HepG2 (cell line): ENCODE results near the gene NRSN2. TPM values are rescaled to one million over a fixed set of nuclear protein-coding genes. Genes with fewer than 3 reads are reported as not detected.

Source experiments
- CEBPB ChIP-seq: IDR thresholded peaks from 2 replicates; pipeline ENCODE4 v1.6.1; 2011; ENCODE audit warnings: low read depth, low read length, improper control_type of control experiment, borderline replicate concordance
- KDM5B ChIP-seq: sonication (generic); formaldehyde crosslinking; IDR thresholded peaks from 2 replicates; pipeline ENCODE4 v1.4.0; 2020; ENCODE audit warnings: missing genetic modification reagents, mild to moderate bottlenecking, borderline replicate concordance
- MED1 ChIP-seq: sonication (generic); formaldehyde crosslinking; IDR thresholded peaks from 2 replicates; pipeline ENCODE4 v1.4.0; 2020; ENCODE audit warnings: missing genetic modification reagents
- PAF1 ChIP-seq: IDR thresholded peaks from 2 replicates; pipeline ENCODE4 v1.6.1; 2016; ENCODE audit warnings: missing genetic modification reagents, missing compliant biosample characterization
- TGIF2 ChIP-seq: IDR thresholded peaks from 2 replicates; pipeline ENCODE4 v1.6.1; 2016; ENCODE audit warnings: control low read depth, missing compliant biosample characterization
- U2AF1 ChIP-seq: fragments of 200-400 bp; formaldehyde crosslinking; optimal IDR thresholded peaks from 2 replicates; pipeline ENCODE3; 2017; ENCODE audit warnings: mild to moderate bottlenecking, low read depth, low read length
- ZNF577 ChIP-seq: sonication (generic); formaldehyde crosslinking; IDR thresholded peaks from 2 replicates; pipeline ENCODE4 v1.4.0; 2020; ENCODE audit warnings: mild to moderate bottlenecking, low read depth, missing genetic modification reagents, borderline replicate concordance
- ZNF891 ChIP-seq: sonication (generic); formaldehyde crosslinking; IDR thresholded peaks from 2 replicates; pipeline ENCODE4 v1.5.0; 2020; ENCODE audit warnings: mild to moderate bottlenecking, missing genetic modification reagents
- polyA plus RNA-seq, 8 experiments: library from polyadenylated mRNA; depleted of rRNA in 3 of 8; stranded (reverse) in 7 of 8; unstranded in 1 of 8; fragments of >200 nt; fragmentation: Illumina TruSeq in 4 of 8; extraction: Trizol in 4 of 8; gene quantifications; 2 replicates each; pipeline versions ENCODE4 v1.2.1 to v1.2.3, GENCODE V29; 2011 to 2016; ENCODE audit warnings: low read depth in 4 of 8, missing spikeins in 1 of 8, mixed read lengths in 1 of 8; ENCODE audit not compliant: insufficient read depth in 1 of 8
- total RNA-seq, 5 experiments: library from RNA; depleted of rRNA; stranded (reverse); fragments of >200 nt; fragmentation: Illumina TruSeq; extraction: Trizol; gene quantifications; 2 replicates each; pipeline ENCODE4 v1.2.3, GENCODE V29; 2016; ENCODE audit warnings: low read depth in 1 of 5
- TF ChIP-seq, protein P1 (sequence below), 2 experiments: fragments of 450-650 bp in 1 of 2; sonication (generic) in 1 of 2; formaldehyde crosslinking in 1 of 2; IDR thresholded peaks; 2 replicates each; pipeline versions ENCODE4 v1.6.1 to v1.8.0; 2016 to 2022; ENCODE audit warnings: antibody characterized with exemption in 1 of 2, mild to moderate bottlenecking in 1 of 2, missing genetic modification reagents in 1 of 2
- TF ChIP-seq, protein P2 (sequence below): IDR thresholded peaks from 2 replicates; pipeline ENCODE4 v1.6.1; 2012; ENCODE audit warnings: inconsistent platforms
- TF ChIP-seq, protein P3 (sequence below): sonication (generic); formaldehyde crosslinking; IDR thresholded peaks from 2 replicates; pipeline ENCODE4 v1.4.0; 2020; ENCODE audit warnings: missing genetic modification reagents
- TF ChIP-seq, protein P4 (sequence below): sonication (generic); formaldehyde crosslinking; IDR thresholded peaks from 2 replicates; pipeline ENCODE4 v1.5.0; 2020; ENCODE audit warnings: missing genetic modification reagents, mild to moderate bottlenecking, borderline replicate concordance
- TF ChIP-seq, protein P5 (sequence below): sonication (generic); formaldehyde crosslinking; IDR thresholded peaks from 2 replicates; pipeline ENCODE4 v1.4.0; 2020; ENCODE audit warnings: missing genetic modification reagents, mild to moderate bottlenecking, borderline replicate concordance

NRSN2 gene
- total and polyA plus RNA-seq, 2 of the 13 experiments (the other 11 are each of a cell fraction or from before 2014, with no cell fraction given): 32.3 to 49.4 TPM

DNA sequence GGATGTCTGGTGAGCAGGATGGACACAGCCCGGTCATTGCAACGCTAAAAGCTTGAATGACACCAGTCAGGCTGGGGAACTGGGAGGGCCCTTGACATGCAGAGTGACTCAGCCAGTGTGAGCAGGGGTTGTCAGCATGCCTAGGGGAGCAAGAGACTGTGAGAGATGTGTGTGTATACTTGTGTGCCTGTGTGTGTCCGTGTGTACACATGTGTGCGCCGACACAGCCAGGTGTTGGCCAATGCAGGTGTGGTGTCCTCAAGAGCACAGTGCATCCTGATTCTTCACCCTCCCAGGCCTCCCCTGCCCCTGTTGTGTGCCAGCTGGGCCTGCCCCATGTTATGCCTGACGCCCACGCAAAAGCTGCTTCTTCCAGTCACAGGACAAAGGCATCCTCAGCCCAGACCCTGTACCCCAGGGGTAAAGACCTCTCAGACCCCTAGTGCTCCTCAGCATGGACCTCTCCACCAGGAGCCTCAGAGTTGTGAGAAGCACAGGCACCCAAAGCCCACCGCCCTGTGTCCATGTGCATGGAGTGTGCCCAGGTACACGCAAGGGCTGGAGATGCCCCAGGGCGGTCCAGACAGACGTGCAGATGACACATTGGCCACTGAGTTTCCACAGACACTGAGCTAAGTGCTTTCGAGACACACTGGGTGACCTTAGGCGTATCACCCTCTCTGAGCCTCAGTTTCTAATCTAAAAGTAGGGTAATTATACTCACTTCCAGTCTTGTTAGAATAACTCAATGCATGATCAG, 16.6 kb downstream of the NRSN2 start (continued):
- TF ChIP-seq, protein P1, sequence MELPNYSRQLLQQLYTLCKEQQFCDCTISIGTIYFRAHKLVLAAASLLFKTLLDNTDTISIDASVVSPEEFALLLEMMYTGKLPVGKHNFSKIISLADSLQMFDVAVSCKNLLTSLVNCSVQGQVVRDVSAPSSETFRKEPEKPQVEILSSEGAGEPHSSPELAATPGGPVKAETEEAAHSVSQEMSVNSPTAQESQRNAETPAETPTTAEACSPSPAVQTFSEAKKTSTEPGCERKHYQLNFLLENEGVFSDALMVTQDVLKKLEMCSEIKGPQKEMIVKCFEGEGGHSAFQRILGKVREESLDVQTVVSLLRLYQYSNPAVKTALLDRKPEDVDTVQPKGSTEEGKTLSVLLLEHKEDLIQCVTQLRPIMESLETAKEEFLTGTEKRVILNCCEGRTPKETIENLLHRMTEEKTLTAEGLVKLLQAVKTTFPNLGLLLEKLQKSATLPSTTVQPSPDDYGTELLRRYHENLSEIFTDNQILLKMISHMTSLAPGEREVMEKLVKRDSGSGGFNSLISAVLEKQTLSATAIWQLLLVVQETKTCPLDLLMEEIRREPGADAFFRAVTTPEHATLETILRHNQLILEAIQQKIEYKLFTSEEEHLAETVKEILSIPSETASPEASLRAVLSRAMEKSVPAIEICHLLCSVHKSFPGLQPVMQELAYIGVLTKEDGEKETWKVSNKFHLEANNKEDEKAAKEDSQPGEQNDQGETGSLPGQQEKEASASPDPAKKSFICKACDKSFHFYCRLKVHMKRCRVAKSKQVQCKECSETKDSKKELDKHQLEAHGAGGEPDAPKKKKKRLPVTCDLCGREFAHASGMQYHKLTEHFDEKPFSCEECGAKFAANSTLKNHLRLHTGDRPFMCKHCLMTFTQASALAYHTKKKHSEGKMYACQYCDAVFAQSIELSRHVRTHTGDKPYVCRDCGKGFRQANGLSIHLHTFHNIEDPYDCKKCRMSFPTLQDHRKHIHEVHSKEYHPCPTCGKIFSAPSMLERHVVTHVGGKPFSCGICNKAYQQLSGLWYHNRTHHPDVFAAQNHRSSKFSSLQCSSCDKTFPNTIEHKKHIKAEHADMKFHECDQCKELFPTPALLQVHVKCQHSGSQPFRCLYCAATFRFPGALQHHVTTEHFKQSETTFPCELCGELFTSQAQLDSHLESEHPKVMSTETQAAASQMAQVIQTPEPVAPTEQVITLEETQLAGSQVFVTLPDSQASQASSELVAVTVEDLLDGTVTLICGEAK (IDR thresholded peaks at IDR 0.05): no peak
- TF ChIP-seq, protein P1 (CRISPR knock-in tag; IDR thresholded peaks at IDR 0.05): peak; percentile 76; the same call in 1 of the 2 replicates
- no peak for TF ChIP-seq KDM5B (CRISPR knock-in tag)
- TF ChIP-seq, protein P2, sequence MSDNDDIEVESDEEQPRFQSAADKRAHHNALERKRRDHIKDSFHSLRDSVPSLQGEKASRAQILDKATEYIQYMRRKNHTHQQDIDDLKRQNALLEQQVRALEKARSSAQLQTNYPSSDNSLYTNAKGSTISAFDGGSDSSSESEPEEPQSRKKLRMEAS: 0 out of 2 replicates have a peak, but pooled peaks have one; percentile 15
- TF ChIP-seq U2AF1: no peak
- TF ChIP-seq, protein P3, sequence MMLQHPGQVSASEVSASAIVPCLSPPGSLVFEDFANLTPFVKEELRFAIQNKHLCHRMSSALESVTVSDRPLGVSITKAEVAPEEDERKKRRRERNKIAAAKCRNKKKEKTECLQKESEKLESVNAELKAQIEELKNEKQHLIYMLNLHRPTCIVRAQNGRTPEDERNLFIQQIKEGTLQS (CRISPR knock-in tag): 0 out of 2 replicates have a peak, but pooled peaks have one; percentile 22
- peak; percentile 18; the same call in 1 of the 2 replicates for TF ChIP-seq CEBPB
- TF ChIP-seq PAF1 (CRISPR knock-in tag): no peak
- TF ChIP-seq, protein P4, sequence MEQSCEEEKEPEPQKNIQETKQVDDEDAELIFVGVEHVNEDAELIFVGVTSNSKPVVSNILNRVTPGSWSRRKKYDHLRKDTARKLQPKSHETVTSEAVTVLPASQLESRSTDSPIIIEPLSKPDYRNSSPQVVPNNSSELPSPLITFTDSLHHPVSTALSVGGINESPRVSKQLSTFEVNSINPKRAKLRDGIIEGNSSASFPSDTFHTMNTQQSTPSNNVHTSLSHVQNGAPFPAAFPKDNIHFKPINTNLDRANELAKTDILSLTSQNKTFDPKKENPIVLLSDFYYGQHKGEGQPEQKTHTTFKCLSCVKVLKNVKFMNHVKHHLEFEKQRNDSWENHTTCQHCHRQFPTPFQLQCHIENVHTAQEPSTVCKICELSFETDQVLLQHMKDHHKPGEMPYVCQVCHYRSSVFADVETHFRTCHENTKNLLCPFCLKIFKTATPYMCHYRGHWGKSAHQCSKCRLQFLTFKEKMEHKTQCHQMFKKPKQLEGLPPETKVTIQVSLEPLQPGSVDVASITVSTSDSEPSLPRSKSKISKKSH (CRISPR knock-in tag): peak; percentile 72; the same call in 1 of the 2 replicates
- TF ChIP-seq ZNF891 (CRISPR knock-in tag): peak; percentile 59; the same call in 1 of the 2 replicates
- peak; percentile 64 for TF ChIP-seq MED1 (CRISPR knock-in tag)
- TF ChIP-seq TGIF2: 0 out of 2 replicates have a peak, but pooled peaks have one; percentile 59
- TF ChIP-seq ZNF577 (CRISPR knock-in tag): no peak
- TF ChIP-seq, protein P5, sequence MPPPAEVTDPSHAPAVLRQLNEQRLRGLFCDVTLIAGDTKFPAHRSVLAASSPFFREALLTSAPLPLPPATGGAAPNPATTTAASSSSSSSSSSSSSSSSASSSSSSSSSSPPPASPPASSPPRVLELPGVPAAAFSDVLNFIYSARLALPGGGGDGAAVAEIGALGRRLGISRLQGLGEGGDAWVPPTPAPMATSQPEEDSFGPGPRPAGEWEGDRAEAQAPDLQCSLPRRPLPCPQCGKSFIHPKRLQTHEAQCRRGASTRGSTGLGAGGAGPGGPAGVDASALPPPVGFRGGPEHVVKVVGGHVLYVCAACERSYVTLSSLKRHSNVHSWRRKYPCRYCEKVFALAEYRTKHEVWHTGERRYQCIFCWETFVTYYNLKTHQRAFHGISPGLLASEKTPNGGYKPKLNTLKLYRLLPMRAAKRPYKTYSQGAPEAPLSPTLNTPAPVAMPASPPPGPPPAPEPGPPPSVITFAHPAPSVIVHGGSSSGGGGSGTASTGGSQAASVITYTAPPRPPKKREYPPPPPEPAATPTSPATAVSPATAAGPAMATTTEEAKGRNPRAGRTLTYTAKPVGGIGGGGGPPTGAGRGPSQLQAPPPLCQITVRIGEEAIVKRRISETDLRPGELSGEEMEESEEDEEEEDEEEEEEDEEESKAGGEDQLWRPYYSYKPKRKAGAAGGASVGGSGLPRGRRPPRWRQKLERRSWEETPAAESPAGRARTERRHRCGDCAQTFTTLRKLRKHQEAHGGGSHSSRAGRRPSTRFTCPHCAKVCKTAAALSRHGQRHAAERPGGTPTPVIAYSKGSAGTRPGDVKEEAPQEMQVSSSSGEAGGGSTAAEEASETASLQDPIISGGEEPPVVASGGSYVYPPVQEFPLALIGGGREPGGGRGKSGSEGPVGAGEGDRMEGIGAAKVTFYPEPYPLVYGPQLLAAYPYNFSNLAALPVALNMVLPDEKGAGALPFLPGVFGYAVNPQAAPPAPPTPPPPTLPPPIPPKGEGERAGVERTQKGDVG (CRISPR knock-in tag): 0 out of 2 replicates have a peak, but pooled peaks have one; percentile 8
